ENCODE measurements around the gene SKOR2. TPM values are rescaled to one million over a fixed set of nuclear protein-coding genes. Genes with fewer than 3 reads are reported as not detected.

Gene SKOR2
- total RNA-seq, 1 experiment from 2014 or later, result not detected

DNA sequence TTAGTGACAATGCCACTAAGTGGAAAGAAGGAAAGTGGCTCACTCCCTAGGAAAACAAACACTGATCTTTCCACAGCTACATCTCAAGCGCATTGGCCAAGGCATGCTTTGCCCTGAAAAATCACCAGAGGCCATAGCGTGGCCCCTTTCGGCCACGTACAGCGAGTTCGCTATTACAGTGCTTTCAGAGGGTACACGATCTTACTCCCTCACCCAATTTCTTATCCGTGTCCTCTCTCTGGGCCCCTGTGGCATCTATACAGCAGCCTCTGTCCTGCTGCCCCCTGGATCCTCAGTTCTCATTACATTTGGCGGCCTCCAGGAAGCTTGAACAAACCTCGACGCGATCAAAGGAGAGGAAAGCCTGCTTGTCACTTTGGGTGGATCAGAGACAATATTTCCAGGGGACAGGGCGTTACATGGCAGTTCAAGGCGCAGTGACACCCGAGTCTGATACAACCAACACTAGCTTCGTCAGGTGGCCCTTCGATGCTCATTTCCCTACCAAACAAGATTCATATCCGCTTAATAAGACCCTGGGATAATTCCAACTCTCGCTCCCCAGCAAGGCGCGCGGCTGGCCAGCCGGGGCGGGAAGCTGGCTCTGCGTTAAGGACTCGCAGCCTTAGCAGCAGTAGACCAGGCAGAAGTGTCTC, 941 bp downstream of the SKOR2 start:
- no peaks in the 10 kb centered on the region for H3K9me3 ChIP-seq (ENCODE audit: insufficient read depth, low read depth)
- DNase-seq, result no peak
- no peak for TF ChIP-seq EZH2 (IDR thresholded peaks at IDR 0.05; ENCODE audit: low read depth)
- TF ChIP-seq, protein P1, sequence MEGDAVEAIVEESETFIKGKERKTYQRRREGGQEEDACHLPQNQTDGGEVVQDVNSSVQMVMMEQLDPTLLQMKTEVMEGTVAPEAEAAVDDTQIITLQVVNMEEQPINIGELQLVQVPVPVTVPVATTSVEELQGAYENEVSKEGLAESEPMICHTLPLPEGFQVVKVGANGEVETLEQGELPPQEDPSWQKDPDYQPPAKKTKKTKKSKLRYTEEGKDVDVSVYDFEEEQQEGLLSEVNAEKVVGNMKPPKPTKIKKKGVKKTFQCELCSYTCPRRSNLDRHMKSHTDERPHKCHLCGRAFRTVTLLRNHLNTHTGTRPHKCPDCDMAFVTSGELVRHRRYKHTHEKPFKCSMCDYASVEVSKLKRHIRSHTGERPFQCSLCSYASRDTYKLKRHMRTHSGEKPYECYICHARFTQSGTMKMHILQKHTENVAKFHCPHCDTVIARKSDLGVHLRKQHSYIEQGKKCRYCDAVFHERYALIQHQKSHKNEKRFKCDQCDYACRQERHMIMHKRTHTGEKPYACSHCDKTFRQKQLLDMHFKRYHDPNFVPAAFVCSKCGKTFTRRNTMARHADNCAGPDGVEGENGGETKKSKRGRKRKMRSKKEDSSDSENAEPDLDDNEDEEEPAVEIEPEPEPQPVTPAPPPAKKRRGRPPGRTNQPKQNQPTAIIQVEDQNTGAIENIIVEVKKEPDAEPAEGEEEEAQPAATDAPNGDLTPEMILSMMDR (conservative IDR thresholded peaks at IDR 0.05), result no peak
- BruUV-seq (replicated peaks), result no TSS peak
- H3F3A ChIP-seq (ENCODE audit: insufficient read depth, low read depth), result no peaks in the 10 kb centered on the region
- no peak overlapping the region for H3K4me3 ChIP-seq
- no peak overlapping the region for H3K27ac ChIP-seq
- POLR2A ChIA-PET (ENCODE audit: unreplicated experiment), result no interaction called here
- no peak overlapping the region for H3K4me2 ChIP-seq
- no peaks in the 10 kb centered on the region for H4K20me1 ChIP-seq (ENCODE audit: insufficient read depth)
- H3K9me2 ChIP-seq (ENCODE audit: insufficient read depth), result no peaks in the 10 kb centered on the region
- H3K4me1 ChIP-seq (replicated peaks; ENCODE audit: insufficient read depth), result no peaks in the 10 kb centered on the region
- no peaks in the 10 kb centered on the region for H3K36me3 ChIP-seq (ENCODE audit: low read depth)
- no peaks in the 10 kb centered on the region for H3K79me2 ChIP-seq (ENCODE audit: low read depth)
- H3K27me3 ChIP-seq (ENCODE audit: insufficient read depth, low read depth), result peaks cover 35% of the 10 kb centered on the region
- intact Hi-C loops (cut with micrococcal nuclease; ENCODE audit: unreplicated experiment), result no loop called here
- CTCF ChIA-PET, result no interaction called here
- H2AFZ ChIP-seq, result no peak overlapping the region

DNA sequence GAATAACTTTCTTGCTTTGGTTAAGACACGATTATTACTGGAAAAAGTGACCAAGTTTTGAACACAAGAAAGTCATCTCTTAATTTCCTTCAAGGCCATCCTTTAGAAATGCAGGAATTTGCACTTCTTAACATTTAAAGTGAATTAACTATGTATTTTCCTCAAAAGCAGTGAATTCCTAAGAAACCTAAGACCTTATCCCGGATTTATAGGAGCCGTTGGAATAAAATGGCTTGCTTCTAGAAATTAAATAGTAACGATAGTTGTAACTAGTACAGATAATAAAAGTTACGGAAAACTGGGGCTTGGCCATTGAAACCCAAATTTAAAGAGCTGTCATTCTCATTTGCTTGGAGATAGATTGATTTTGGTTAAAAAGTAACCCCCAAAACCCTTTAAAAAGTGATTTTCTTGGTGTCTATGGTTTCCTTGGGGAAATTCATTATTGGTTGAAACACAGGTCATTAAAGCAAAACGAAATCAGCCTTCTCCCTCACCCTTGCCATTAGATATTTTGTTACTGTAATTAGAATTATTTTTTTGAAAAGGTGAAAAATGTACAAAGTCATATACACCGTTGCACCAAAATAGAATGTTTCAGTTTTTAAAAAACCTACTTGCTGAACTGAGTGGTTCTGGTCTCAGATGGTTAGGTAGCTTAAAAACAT, 2.0 kb downstream of the SKOR2 start:
- TF ChIP-seq EZH2 (IDR thresholded peaks at IDR 0.05; ENCODE audit: low read depth), result no peak
- TF ChIP-seq, protein P1 (conservative IDR thresholded peaks at IDR 0.05), result no peak
- Histone ChIP-seq H3K4me1 (replicated peaks; ENCODE audit: insufficient read depth) (no peaks in the 10 kb centered on the region), H3K27ac (no peak overlapping the region), H3K36me3 (ENCODE audit: low read depth) (no peaks in the 10 kb centered on the region), H3K4me3 (no peak overlapping the region), H3F3A (ENCODE audit: insufficient read depth, low read depth) (no peaks in the 10 kb centered on the region), H3K4me2 (no peak overlapping the region), H3K9me2 (ENCODE audit: insufficient read depth) (no peaks in the 10 kb centered on the region), H4K20me1 (ENCODE audit: insufficient read depth) (no peaks in the 10 kb centered on the region), H3K79me2 (ENCODE audit: low read depth) (no peaks in the 10 kb centered on the region), H3K9me3 (ENCODE audit: insufficient read depth, low read depth) (no peaks in the 10 kb centered on the region), H2AFZ (no peak overlapping the region), H3K27me3 (ENCODE audit: insufficient read depth, low read depth) (peaks cover 37% of the 10 kb centered on the region)
- BruUV-seq (replicated peaks), result no TSS peak
- CTCF ChIA-PET, result no interaction called here
- intact Hi-C loops (cut with micrococcal nuclease; ENCODE audit: unreplicated experiment), result no loop called here
- POLR2A ChIA-PET (ENCODE audit: unreplicated experiment), result no interaction called here
- no peak for DNase-seq

DNA sequence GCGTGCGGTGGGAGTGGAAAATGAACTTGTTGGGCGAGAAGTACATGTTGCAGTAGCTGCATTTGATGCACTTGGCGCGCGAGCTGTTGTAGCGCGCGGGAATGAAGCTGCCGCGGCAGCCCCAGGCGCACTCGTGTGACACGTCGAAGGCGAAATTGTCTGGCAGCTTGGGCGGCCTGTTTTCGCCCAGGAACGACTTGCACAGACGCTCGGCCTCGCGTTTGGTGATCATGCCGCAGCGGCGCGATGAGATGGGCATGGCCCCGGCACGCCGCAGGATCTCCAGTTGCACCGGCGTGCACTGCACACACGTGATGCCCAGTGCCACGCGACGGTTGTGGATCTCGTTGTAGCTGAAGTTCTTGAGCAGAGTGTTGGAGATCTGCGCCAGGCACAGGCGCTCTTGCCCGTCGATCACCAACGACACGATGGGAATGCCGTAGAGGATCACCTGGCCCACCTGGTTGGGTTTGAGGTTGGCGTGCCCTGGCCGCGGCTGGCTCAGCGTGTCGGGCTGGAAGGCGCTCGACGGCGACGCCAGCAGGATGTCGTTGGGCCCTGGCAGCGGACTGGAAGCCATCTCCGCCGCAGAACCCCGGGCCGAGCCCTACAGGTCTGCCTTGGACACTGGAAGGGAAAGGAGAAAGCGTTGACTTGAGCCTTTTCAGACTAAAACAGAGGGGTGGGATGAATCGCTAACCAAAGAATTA, 2.7 kb downstream of the SKOR2 start:
- no peaks in the 10 kb centered on the region for H3K9me2 ChIP-seq (ENCODE audit: insufficient read depth)
- no peak overlapping the region for H3K27ac ChIP-seq
- no peaks in the 10 kb centered on the region for H4K20me1 ChIP-seq (ENCODE audit: insufficient read depth)
- H3K27me3 ChIP-seq (ENCODE audit: insufficient read depth, low read depth), result peaks cover 32% of the 10 kb centered on the region
- no peak overlapping the region for H3K4me3 ChIP-seq
- no peaks in the 10 kb centered on the region for H3F3A ChIP-seq (ENCODE audit: insufficient read depth, low read depth)
- no peaks in the 10 kb centered on the region for H3K79me2 ChIP-seq (ENCODE audit: low read depth)
- H3K4me2 ChIP-seq, result no peak overlapping the region
- no peak for DNase-seq
- no peaks in the 10 kb centered on the region for H3K4me1 ChIP-seq (replicated peaks; ENCODE audit: insufficient read depth)
- intact Hi-C loops (cut with micrococcal nuclease; ENCODE audit: unreplicated experiment), result no loop called here
- POLR2A ChIA-PET (ENCODE audit: unreplicated experiment), result no interaction called here
- no peak overlapping the region for H2AFZ ChIP-seq
- no peaks in the 10 kb centered on the region for H3K9me3 ChIP-seq (ENCODE audit: insufficient read depth, low read depth)
- TF ChIP-seq EZH2 (IDR thresholded peaks at IDR 0.05; ENCODE audit: low read depth), result no peak
- TF ChIP-seq, protein P1 (conservative IDR thresholded peaks at IDR 0.05), result no peak
- CTCF ChIA-PET, result no interaction called here
- BruUV-seq (replicated peaks), result no TSS peak
- H3K36me3 ChIP-seq (ENCODE audit: low read depth), result no peaks in the 10 kb centered on the region

Measured in PC-9 (cell line).